Omental fat pad (tissue), 4 donors: ENCODE measurements around the gene GOLPH3. TPM values are rescaled to one million over a fixed set of nuclear protein-coding genes. Genes with fewer than 3 reads are reported as not detected.
A peak's percentile ranks its signal among the peaks of the same experiment; 100 is the strongest.

Source experiments
- ATAC-seq: fragments of 150-250 bp; one replicate; pipeline ENCODE4 v1.9.1; 2016; ENCODE audit warnings: mild to moderate bottlenecking, moderate library complexity; ENCODE audit not compliant: low FRiP score
- DNase-seq: peaks from one replicate; pipeline ENCODE4 v3.0.0-alpha.2; 2019; ENCODE audit warnings: low spot score
- CTCF ChIP-seq, 3 donors: fragments of 450-650 bp; IDR thresholded peaks; one replicate each; pipeline ENCODE4 v1.5.1; 2016 to 2017; ENCODE audit warnings: antibody characterized with exemption in 3 of 3, mild to moderate bottlenecking in 3 of 3, moderate library complexity in 2 of 3
- total RNA-seq, 4 donors: library from RNA; depleted of rRNA; stranded (reverse); fragments of >200 nt; gene quantifications; one replicate each; pipeline ENCODE4 v1.1.0, GENCODE V29; 2016

The GOLPH3 gene
- total RNA-seq, 4 donors from 2014 or later = 75.3 to 87.2 (median 84.0) TPM

GRCh38 chr5:32098890-32099310, 75.2 kb downstream of the GOLPH3 start:
- no peak for TF ChIP-seq CTCF (IDR thresholded peaks at IDR 0.05)
- ATAC-seq = no peak

GRCh38 chr5:32098291-32098690, 75.8 kb downstream of the GOLPH3 start:
- no peak for ATAC-seq
- TF ChIP-seq CTCF (IDR thresholded peaks at IDR 0.05) = no peak
- DNase-seq = no peak

More at GRCh38 chr5:32098890-32099310, 75.2 kb downstream of the GOLPH3 start:
- DNase-seq = no peak

DNA sequence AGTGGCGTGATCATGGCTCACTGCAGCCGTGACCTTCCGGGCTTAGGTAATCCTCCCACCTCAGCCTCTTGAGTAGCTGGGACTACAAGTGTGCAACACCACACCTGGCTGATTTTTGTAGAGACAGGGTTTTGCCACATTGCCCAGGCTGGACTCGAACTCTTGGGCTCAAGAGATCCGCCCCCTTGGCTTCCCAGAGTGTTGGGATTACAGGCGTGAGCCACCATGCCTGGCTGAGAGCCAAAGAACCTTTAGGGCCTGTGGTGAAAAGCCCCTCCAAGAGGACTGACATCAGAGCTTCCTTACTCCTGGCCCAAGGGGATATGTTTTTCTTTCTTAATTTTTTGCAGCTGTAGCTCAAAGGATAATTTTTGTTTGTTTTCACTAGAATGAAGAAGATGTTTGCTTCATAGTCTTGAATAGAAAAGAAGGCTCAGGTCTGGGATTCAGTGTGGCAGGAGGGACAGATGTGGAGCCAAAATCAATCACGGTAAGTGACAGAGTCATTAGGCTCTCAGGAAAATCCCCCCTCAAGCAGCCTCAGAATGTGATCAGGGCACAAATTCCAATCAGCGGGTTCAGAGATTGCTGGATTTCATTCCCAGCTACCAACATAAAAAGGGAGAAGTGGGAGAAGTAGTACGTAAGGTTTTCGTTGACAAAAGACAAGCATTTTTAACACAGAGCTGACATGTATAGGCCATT, 77.1 kb downstream of the GOLPH3 start:
- TF ChIP-seq CTCF (IDR thresholded peaks at IDR 0.05) = no peak
- ATAC-seq = no peak
- no peak for DNase-seq

- DNase-seq (no peak), ATAC-seq (no peak)
- TF ChIP-seq CTCF (IDR thresholded peaks at IDR 0.05) = no peak
These were observed 78.9 kb downstream of the GOLPH3 start for GRCh38 chr5:32095261-32095671.

DNA sequence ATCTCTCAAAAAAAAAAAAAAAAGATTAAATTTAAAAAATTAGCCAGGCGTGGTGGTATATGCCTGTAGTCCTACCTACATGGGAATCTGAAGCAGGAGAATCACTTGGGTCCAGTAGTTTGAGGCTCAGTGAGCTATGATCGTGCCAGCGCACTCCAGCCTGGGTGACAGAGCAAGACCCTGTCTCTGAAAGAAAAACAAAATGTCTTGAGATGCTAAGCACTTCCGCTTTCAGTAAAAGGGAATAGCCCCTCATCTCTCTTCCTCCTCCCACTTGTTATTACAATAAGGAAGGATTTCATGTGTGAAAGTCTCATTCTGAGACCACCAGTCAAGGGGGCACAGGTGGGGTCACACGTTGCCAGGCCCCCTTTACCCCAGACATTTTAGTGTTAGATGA, 79.4 kb downstream of the GOLPH3 start:
- ATAC-seq = no peak
- no peak for DNase-seq
- TF ChIP-seq CTCF (IDR thresholded peaks at IDR 0.05) = no peak

DNA sequence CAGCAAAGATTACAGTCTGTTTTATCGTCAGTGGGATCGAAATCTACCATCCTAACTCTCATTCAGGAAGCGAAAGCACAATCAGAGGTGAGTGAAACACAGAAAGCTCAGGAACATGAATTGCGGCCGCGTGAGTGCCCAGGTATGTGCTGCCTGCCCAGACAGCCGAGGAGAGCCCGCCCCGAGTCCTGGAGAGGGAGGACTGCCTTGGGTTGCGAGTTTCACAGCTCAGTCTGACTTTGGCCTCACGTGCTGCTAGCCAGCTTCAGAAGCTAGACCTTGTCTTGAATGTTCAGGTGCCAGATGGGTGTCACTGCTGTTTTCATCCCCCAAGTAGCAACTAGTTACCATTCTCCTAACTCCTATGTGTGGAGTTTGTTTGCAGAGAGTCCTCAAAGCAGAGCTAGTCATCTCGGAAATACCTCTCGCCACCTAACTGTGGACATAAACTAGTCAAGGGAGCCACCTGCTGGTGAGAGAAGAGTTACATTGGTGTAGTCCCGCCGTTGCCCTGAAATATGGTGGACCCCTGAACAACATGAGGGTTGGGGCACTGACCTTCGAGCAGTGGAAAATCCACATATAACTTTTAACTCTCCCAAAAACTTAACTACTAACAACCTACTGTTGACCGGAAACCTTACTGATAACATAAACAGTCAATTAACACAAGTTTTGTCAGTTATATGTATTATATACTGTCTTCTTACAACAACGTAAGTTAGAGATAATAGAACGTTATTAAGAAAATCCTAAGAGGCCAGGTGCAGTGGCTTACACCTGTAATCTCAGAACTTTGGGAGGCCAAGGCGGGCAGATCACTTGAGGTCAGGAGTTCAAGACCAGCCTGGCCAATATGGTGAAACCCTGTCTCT, 80.9 kb downstream of the GOLPH3 start:
- ATAC-seq = peak; percentile 71
- peak; percentile 40 for DNase-seq
- TF ChIP-seq CTCF (IDR thresholded peaks at IDR 0.05) = no peak
